IPS-15b (cell line): ENCODE data around the gene SLTM.
"Not testable (repeated sequence)": the region's sequence is repeated elsewhere in the genome, so short reads cannot be mapped to it uniquely, and the experiment has no call there.

Experiments
- H3K27me3 ChIP-seq: one replicate; pipeline ENCODE4 v1.6.1; 2013; ENCODE audit warnings: low read length; ENCODE audit not compliant: control insufficient read depth, insufficient read depth
- H3K36me3 ChIP-seq: one replicate; pipeline ENCODE4 v1.6.1; 2013; ENCODE audit warnings: low read length; ENCODE audit not compliant: control insufficient read depth, insufficient read depth
- H3K4me1 ChIP-seq: one replicate; pipeline ENCODE4 v1.6.1; 2013; ENCODE audit warnings: mild to moderate bottlenecking, low read length; ENCODE audit not compliant: control insufficient read depth, insufficient read depth
- H3K4me3 ChIP-seq: one replicate; pipeline ENCODE4 v1.5.1; 2013; ENCODE audit warnings: low read depth, low read length
- H3K9ac ChIP-seq: one replicate; pipeline ENCODE4 v1.6.1; 2013; ENCODE audit warnings: low read depth, mild to moderate bottlenecking, low read length
- H3K9me3 ChIP-seq: one replicate; pipeline ENCODE4 v1.6.1; 2013; ENCODE audit warnings: mild to moderate bottlenecking, low read length; ENCODE audit not compliant: control insufficient read depth, insufficient read depth

The SLTM gene

DNA sequence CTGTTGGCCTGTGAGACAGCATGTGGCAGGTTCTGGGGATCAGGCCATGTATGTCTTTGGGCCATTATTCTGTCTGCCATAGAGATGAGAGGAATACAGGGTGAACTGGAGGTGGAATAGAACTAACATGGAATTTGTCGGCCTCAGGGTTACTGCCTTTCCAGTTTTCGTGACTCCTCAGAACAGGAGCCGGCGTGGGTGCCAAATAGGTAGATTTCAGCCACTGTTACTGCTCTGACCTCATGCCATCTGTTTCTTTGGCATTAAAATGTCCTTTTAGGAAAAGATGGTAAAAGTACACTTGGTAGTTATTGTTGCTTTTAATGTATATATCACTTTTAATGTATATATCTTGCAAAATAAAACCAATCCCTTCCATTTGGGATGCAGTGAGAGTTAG lies 65.6 kb downstream of the SLTM start:
- Histone ChIP-seq H3K27me3 (peaks cover 5% of the 10 kb centered on the region), H3K36me3 (no peaks in the 10 kb centered on the region), H3K4me1 (no peaks in the 10 kb centered on the region), H3K9ac (no peak overlapping the region), H3K4me3 (no peak overlapping the region), H3K9me3 (no peaks in the 10 kb centered on the region)

DNA sequence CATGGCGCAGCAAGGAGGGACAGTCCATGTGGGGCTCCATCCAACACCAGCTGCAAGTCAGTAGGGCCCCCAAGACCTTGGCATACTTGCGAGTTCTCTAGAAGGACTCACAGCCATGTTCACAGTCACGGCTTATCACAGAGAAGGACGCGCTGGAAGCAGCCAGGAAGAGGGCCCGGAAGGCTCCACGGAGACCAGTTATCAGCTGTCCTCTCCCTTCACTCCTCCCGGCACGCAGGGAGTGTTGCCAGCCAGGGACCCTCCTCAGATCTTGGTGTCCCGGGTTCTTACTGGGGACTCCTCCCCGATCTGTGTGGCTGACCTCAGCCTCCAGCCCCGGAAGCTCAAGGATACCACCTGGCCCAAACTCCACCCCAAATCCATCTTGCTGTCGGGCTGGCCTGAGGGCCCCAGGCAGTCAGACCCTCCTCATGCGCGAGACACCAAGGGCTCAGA lies 68.0 kb downstream of the SLTM start:
- Histone ChIP-seq H3K4me1 (no peaks in the 10 kb centered on the region), H3K9ac (peak overlapping the region; percentile 85), H3K4me3 (peak overlapping the region; percentile 68)

DNA sequence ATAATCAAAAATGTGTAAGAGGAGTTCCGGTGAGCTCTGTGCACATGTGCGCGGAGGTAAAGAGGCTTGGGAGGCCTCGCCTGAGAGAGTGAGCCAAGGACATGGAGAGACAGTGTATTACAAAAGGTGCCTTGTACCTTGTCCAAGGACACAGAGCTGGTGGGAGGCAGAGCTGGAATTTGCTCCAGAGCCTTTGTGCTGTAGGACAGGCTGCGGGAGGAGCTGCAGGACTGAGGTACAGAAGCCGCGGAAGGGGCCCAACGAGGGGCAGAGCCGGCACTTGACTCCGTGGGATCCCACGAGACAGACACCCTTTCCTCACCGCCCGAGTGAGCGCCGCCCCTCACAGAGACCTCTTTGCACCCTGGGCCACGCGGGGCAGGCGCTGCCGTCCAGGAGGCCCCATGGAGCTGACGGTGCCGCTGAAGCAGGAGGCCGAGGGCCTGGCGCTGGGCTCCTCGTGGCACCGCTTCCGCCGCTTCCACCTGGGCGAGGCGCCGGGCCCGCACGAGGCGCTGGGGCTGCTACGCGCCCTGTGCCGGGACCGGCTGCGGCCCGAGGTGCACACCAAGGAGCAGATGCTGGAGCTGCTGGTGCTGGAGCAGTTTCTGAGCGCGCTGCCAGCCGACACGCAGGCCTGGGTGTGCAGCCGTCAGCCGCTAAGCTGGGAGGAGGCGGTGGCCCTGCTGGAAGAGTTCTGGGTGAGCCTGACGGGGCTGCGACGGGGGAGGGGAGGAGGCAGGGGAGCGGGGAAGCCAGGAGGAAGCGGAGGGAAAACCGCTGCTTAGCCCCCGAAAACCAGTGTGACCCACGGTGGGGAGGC lies 68.7 kb downstream of the SLTM start:
- Histone ChIP-seq H3K9ac (peak overlapping the region; percentile 85), H3K4me1 (no peaks in the 10 kb centered on the region), H3K9me3 (no peaks in the 10 kb centered on the region), H3K36me3 (no peaks in the 10 kb centered on the region), H3K27me3 (peaks cover 5% of the 10 kb centered on the region), H3K4me3 (peak overlapping the region; percentile 68)

More for the DNA sequence above, 68.0 kb downstream of the SLTM start:
- no peaks in the 10 kb centered on the region for H3K9me3 ChIP-seq
- no peaks in the 10 kb centered on the region for H3K36me3 ChIP-seq
- H3K27me3 ChIP-seq, result peaks cover 5% of the 10 kb centered on the region

DNA sequence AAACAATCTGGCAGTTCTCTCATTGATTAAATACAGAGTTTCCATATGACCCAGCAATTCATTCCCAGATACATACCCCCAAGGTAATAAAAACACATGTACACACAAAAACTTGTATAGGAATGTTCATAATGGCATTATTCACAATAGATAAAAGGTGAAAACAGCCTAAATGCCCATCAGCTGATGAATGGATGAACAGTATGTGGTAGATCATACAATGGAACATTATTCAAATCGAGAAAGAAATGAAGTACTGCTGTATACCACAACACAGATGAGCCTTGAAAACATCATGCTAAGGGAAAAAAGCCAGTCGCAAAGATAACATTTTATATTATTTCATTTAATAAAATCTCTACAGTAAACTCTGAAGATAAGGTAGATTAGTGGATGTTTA lies 71.2 kb downstream of the SLTM start:
- Histone ChIP-seq H3K36me3 (no peaks in the 10 kb centered on the region), H3K4me3 (no peak overlapping the region), H3K27me3 (peaks cover 5% of the 10 kb centered on the region), H3K4me1 (no peaks in the 10 kb centered on the region), H3K9me3 (no peaks in the 10 kb centered on the region), H3K9ac (no peak overlapping the region)

DNA sequence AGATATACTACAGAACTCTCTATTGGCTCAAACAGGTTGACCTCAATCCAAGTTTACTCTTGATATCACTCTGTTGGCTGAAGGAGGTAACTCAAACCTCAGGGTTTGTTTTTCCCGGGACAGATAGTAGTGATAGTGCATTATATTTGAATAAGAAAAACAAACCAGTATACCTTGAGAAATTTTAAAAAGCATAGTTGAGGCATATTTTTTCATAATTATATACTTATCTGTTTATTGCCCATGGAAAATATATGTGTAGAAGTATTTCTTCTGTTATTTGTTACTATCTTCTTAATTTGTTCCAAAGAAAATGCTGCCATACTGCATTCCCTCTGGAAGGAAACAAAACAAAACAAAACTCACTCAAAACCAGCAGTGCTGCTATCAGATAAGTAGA lies 76.9 kb downstream of the SLTM start:
- not testable (repeated sequence) for H3K4me1 ChIP-seq, H3K9ac ChIP-seq, H3K27me3 ChIP-seq, H3K9me3 ChIP-seq, H3K36me3 ChIP-seq, H3K4me3 ChIP-seq

DNA sequence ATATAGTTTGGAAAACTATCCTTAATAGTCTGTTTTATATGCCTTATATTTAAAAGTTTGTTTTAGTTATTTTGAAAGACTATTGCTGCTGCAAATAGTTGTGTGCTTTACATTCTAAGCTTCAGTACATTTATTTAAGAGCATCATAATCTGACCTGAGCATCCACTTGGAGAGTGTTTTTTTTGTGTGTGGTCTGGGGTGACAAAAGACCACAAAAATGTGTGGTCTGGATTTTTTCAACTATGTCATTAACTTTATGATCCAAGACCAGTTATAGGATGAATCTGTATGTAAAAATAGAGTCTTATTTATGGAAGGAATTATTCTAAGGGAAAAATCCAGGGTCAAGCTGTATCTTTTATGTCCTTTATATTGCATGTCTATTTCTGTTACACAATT lies 77.4 kb downstream of the SLTM start:
- H3K36me3 ChIP-seq, result no peaks in the 10 kb centered on the region
- no peaks in the 10 kb centered on the region for H3K4me1 ChIP-seq
- H3K4me3 ChIP-seq, result no peak overlapping the region
- no peaks in the 10 kb centered on the region for H3K27me3 ChIP-seq
- no peaks in the 10 kb centered on the region for H3K9me3 ChIP-seq
- H3K9ac ChIP-seq, result no peak overlapping the region

DNA sequence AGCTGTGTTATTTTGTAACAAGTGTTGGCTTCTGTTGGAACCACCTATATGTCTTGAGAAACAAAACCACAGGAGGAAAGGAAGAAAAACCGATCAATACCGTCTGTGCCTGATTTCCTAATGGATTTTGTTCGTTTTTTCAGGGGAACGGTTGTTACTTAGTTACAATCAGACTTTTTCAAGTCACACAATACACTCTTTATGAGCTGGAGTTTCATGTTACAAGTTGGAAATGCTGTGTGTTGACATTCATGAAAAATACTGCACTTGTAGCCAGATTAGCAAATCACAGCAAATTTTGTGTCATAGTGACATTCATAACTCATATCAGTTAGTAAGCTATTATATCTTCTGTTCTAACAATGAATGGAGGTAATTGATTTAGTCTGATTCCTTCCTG lies 78.9 kb downstream of the SLTM start:
- H3K4me3 ChIP-seq, result no peak overlapping the region
- H3K9ac ChIP-seq, result no peak overlapping the region
- H3K4me1 ChIP-seq, result no peaks in the 10 kb centered on the region
- H3K27me3 ChIP-seq, result no peaks in the 10 kb centered on the region
- H3K36me3 ChIP-seq, result no peaks in the 10 kb centered on the region
- no peaks in the 10 kb centered on the region for H3K9me3 ChIP-seq

DNA sequence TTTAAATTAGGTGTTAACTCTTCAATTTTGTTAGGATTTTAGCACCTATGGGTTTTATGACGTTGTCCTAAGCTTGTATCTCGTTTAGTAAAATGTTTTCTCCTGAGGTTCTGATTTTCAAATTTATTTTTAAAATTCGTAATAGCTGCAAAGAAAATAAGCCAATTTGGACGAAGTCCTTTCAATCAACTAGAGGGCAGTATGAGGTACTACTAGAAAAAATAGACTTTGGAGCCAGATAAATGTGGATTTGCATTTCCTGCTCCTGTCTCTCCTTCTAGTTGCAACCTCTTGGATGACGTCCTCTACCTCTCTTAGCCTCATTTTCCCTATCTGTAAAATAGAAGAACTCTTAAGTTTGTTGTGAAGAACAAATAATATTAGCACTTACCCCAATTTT lies 81.1 kb downstream of the SLTM start:
- Histone ChIP-seq H3K36me3 (peaks cover 2% of the 10 kb centered on the region), H3K27me3 (no peaks in the 10 kb centered on the region), H3K9me3 (no peaks in the 10 kb centered on the region), H3K9ac (no peak overlapping the region), H3K4me3 (no peak overlapping the region), H3K4me1 (no peaks in the 10 kb centered on the region)

DNA sequence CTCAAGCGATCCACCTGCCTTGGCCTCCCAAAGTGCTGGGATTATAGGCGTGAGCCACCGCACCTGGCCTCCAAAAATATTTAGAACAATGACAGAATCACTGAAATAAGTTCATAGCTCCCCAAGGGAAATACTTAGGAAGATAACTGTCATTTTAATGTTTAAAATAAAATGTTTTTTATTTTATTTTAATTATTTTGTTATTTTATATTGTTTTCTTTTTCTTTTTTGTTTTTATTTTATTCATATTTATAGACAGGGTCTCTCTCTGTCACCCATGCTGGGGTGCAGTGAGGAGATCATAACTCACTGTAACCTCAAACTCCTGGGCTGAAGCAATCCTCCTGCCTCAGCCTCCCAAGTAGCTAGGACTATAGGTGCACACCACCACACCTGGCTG lies 82.3 kb downstream of the SLTM start:
- H3K9ac ChIP-seq, H3K9me3 ChIP-seq, H3K4me3 ChIP-seq, H3K4me1 ChIP-seq, H3K36me3 ChIP-seq, H3K27me3 ChIP-seq: not testable (repeated sequence)

DNA sequence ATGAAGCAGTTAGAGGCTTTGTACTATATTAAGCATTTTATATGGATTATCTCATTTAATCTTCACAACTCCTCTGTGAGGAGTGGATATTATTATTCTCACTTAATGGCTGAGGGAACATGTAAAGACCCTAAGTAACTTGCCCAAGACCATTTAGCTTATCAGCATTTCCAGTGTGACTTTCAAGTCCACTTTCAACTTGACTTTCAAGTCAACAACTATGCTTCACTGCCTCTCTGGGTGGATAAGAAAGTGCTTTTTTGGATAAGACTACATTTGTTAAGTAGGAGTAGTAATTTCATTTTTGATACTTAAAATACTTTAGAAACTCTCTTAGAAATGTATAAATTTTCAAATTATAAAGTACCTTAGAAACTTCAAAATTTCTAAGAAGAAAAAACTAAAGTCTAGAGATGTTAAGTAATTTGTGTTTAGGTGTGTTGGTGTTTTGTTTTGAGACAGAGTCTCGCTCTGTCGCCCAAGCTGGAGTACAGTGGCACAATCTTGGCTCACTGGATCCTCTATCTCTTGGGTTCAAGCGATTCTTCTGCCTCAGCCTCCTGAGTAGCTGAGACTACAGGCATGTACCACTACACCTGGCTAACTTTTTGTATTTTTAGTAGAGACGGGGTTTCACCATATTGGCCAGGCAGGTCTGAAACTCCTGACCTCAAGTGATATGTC lies 90.6 kb downstream of the SLTM start:
- Histone ChIP-seq H3K36me3 (peaks cover 2% of the 10 kb centered on the region), H3K9ac (no peak overlapping the region), H3K27me3 (no peaks in the 10 kb centered on the region), H3K4me3 (no peak overlapping the region), H3K9me3 (no peaks in the 10 kb centered on the region), H3K4me1 (no peaks in the 10 kb centered on the region)

DNA sequence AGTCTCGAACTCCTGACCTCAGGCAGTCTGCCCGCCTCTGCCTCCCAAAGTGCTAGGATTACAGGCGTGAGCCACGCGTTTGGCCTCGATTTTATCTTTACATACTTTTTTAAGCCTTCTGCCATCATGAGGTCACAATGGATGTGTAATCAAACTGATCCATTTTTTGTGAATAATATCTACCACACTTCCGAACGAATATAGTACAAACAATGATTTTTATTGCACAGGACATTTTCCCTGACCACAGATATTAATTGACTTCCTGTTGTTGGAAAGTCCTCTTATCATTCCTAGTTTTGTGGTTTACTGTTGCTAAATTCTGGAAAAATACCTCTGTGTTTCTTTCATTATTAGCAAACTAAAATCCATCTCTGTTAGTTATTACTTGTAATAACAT lies 93.4 kb downstream of the SLTM start:
- Histone ChIP-seq H3K9ac (no peak overlapping the region), H3K36me3 (no peaks in the 10 kb centered on the region), H3K4me1 (no peaks in the 10 kb centered on the region), H3K4me3 (no peak overlapping the region), H3K27me3 (no peaks in the 10 kb centered on the region), H3K9me3 (no peaks in the 10 kb centered on the region)

DNA sequence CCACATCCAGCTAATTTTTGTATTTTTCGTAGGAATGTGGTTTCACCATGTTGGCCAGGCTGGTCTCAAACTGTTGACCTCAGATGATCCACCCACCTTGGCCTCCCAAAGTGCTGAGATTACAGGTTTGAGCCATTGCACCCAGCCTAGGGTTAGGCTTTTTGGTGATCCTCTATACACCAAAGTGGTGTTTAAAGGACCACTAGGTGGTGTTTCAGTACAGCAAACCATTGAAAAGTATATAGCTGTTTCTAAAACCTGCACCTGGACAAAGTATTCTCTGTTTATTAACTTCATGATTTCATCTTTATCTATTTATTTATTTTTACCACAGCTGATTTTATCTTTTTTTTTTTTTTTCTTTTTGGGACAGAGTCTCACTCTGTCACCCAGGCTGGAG lies 94.0 kb downstream of the SLTM start:
- no peaks in the 10 kb centered on the region for H3K36me3 ChIP-seq

More for the DNA sequence above, 94.0 kb downstream of the SLTM start:
- H3K4me1 ChIP-seq, result peaks cover 6% of the 10 kb centered on the region
- H3K9ac ChIP-seq, result no peak overlapping the region
- no peaks in the 10 kb centered on the region for H3K9me3 ChIP-seq
- H3K27me3 ChIP-seq, result no peaks in the 10 kb centered on the region
- H3K4me3 ChIP-seq, result no peak overlapping the region
